H9 (cell line): ENCODE results near the gene TMEM108. TPM values are rescaled to one million over a fixed set of nuclear protein-coding genes. Genes with fewer than 3 reads are reported as not detected.

ENCODE experiments used
- DNase-seq: peaks from one replicate; pipeline ENCODE4 v3.0.0-alpha.2; 2017
- H2AFZ ChIP-seq: one replicate; pipeline ENCODE4 v1.6.1; 2013; ENCODE audit warnings: mild to moderate bottlenecking, low read length, control low read depth, moderate library complexity
- H2AK5ac ChIP-seq: 2 replicates; pipeline ENCODE4 v1.6.1; 2013; ENCODE audit warnings: low read length, control low read depth, mixed read lengths; ENCODE audit not compliant: insufficient read length
- H2BK120ac ChIP-seq: one replicate; pipeline ENCODE4 v1.6.1; 2013; ENCODE audit warnings: low read depth, mild to moderate bottlenecking, low read length, control low read depth, inconsistent platforms; ENCODE audit not compliant: poor library complexity, severe bottlenecking
- H2BK12ac ChIP-seq: 2 replicates; pipeline ENCODE4 v1.6.1; 2013; ENCODE audit warnings: low read length, control low read depth, mixed read lengths, low read depth; ENCODE audit not compliant: insufficient read length
- H2BK15ac ChIP-seq: 2 replicates; pipeline ENCODE4 v1.6.1; 2013; ENCODE audit warnings: low read depth, low read length, control low read depth
- H2BK20ac ChIP-seq: one replicate; pipeline ENCODE4 v1.6.1; 2013; ENCODE audit warnings: low read depth, mild to moderate bottlenecking, low read length, control low read depth, inconsistent platforms; ENCODE audit not compliant: poor library complexity, severe bottlenecking
- H2BK5ac ChIP-seq: 2 replicates; pipeline ENCODE4 v1.6.1; 2013; ENCODE audit warnings: low read length, control low read depth, mixed read lengths; ENCODE audit not compliant: insufficient read length
- H3K14ac ChIP-seq: 2 replicates; pipeline ENCODE4 v1.6.1; 2013; ENCODE audit warnings: low read length, control low read depth; ENCODE audit not compliant: insufficient read depth
- H3K18ac ChIP-seq: 2 replicates; pipeline ENCODE4 v1.6.1; 2013; ENCODE audit warnings: low read depth, mild to moderate bottlenecking, mixed read lengths, low read length, control low read depth; ENCODE audit not compliant: insufficient read length
- H3K23ac ChIP-seq: 2 replicates; pipeline ENCODE4 v1.6.1; 2013; ENCODE audit warnings: low read length, control low read depth, mixed read lengths, low read depth; ENCODE audit not compliant: insufficient read length
- H3K23me2 ChIP-seq: 2 replicates; pipeline ENCODE4 v1.6.1; 2013; ENCODE audit warnings: low read depth, mild to moderate bottlenecking, mixed read lengths, low read length, control low read depth; ENCODE audit not compliant: insufficient read length, poor library complexity, severe bottlenecking
- H3K27ac ChIP-seq: 2 replicates; pipeline ENCODE4 v1.5.1; 2013; ENCODE audit warnings: low read length, control low read depth, mixed read lengths, low read depth; ENCODE audit not compliant: insufficient read length
- H3K27me3 ChIP-seq: 2 replicates; pipeline ENCODE4 v1.6.1; 2013; ENCODE audit warnings: low read length, control low read depth, inconsistent platforms; ENCODE audit not compliant: insufficient read depth
- H3K4ac ChIP-seq: 2 replicates; pipeline ENCODE4 v1.6.1; 2013; ENCODE audit warnings: low read depth, mild to moderate bottlenecking, control low read depth, inconsistent platforms, low read length, moderate library complexity
- H3K4me1 ChIP-seq: 2 replicates; pipeline ENCODE4 v1.6.1; 2013; ENCODE audit warnings: low read length, control low read depth, inconsistent platforms; ENCODE audit not compliant: insufficient read depth
- H3K4me2 ChIP-seq: 2 replicates; pipeline ENCODE4 v1.6.1; 2013; ENCODE audit warnings: low read length, control low read depth, mixed read lengths; ENCODE audit not compliant: insufficient read length, insufficient read depth
- H3K56ac ChIP-seq: 2 replicates; pipeline ENCODE4 v1.6.1; 2013; ENCODE audit warnings: low read depth, mild to moderate bottlenecking, mixed read lengths, low read length, control low read depth; ENCODE audit not compliant: insufficient read length
- H3K79me1 ChIP-seq: 2 replicates; pipeline ENCODE4 v1.6.1; 2013; ENCODE audit warnings: low read depth, mild to moderate bottlenecking, moderate library complexity, low read length, control low read depth, inconsistent platforms; ENCODE audit not compliant: insufficient read depth, poor library complexity, severe bottlenecking
- H3K79me2 ChIP-seq: 2 replicates; pipeline ENCODE4 v1.6.1; 2013; ENCODE audit warnings: low read length, control low read depth, inconsistent platforms; ENCODE audit not compliant: insufficient read depth
- H3K9ac ChIP-seq: 2 replicates; pipeline ENCODE4 v1.6.1; 2013; ENCODE audit warnings: low read length, control low read depth, mixed read lengths; ENCODE audit not compliant: insufficient read length; ENCODE audit errors: extremely low read depth
- H3K9me3 ChIP-seq: one replicate; pipeline ENCODE4 v1.6.1; 2013; ENCODE audit warnings: low read depth, low read length, inconsistent platforms; ENCODE audit not compliant: control insufficient read depth
- H3T11ph ChIP-seq: one replicate; pipeline ENCODE4 v1.6.1; 2013; ENCODE audit warnings: mild to moderate bottlenecking, low read length, control low read depth, inconsistent platforms
- H4K20me1 ChIP-seq: one replicate; pipeline ENCODE4 v1.6.1; 2013; ENCODE audit not compliant: control insufficient read depth, insufficient read length, insufficient read depth
- H4K5ac ChIP-seq: 2 replicates; pipeline ENCODE4 v1.6.1; 2013; ENCODE audit warnings: low read depth, mild to moderate bottlenecking, mixed read lengths, low read length, control low read depth; ENCODE audit not compliant: insufficient read length
- H4K8ac ChIP-seq: replicated peaks from 2 replicates; pipeline ENCODE4 v1.6.1; 2013; ENCODE audit warnings: low read length, control low read depth, mixed read lengths, low read depth; ENCODE audit not compliant: insufficient read length
- H4K91ac ChIP-seq: 2 replicates; pipeline ENCODE4 v1.6.1; 2013; ENCODE audit warnings: low read depth, mild to moderate bottlenecking, moderate library complexity, mixed read lengths, low read length, control low read depth; ENCODE audit not compliant: insufficient read length
- H3K27ac Mint-ChIP-seq, 3 experiments: 2 replicates in 2 of 3; 3 replicates in 1 of 3; pipeline ENCODE4 v1.8.0; 2020 to 2021; ENCODE audit warnings: mixed read lengths in 3 of 3, mild to moderate bottlenecking in 1 of 3, moderate library complexity in 1 of 3
- H3K27me3 Mint-ChIP-seq: 2 replicates; pipeline ENCODE4 v1.8.0; 2021; ENCODE audit warnings: low read depth, mild to moderate bottlenecking, moderate library complexity, mixed read lengths
- H3K36me3 Mint-ChIP-seq, 3 experiments: 2 replicates in 2 of 3; 3 replicates in 1 of 3; pipeline ENCODE4 v1.8.0; 2020 to 2021; ENCODE audit warnings: low read depth in 3 of 3, mixed read lengths in 3 of 3; ENCODE audit not compliant: insufficient read depth in 1 of 3
- H3K4me1 Mint-ChIP-seq, 2 experiments: 2 replicates each; pipeline ENCODE4 v1.8.0; 2020; ENCODE audit warnings: mixed read lengths in 2 of 2
- H3K4me3 Mint-ChIP-seq, 2 experiments: 2 replicates in 1 of 2; 3 replicates in 1 of 2; pipeline ENCODE4 v1.8.0; 2020 to 2021; ENCODE audit warnings: mild to moderate bottlenecking in 2 of 2, mixed read lengths in 2 of 2, moderate library complexity in 1 of 2
- H3K9me3 Mint-ChIP-seq, 2 experiments: 2 replicates in 1 of 2; 3 replicates in 1 of 2; pipeline ENCODE4 v1.8.0; 2020; ENCODE audit warnings: mild to moderate bottlenecking in 2 of 2, mixed read lengths in 2 of 2, moderate library complexity in 1 of 2
- WGBS: extraction: QIAGEN DNeasy Blood & Tissue Kit; methylation state at CpG from one replicate; pipeline ENCODE4 v1.1.7; 2013; ENCODE audit warnings: missing lambda C conversion rate, low lambda C conversion rate, mixed read lengths; ENCODE audit not compliant: insufficient read length; ENCODE audit errors: extremely low coverage; 5-methylcytosine and 5-hydroxymethylcytosine counted together
- total RNA-seq: library from RNA; stranded (reverse); gene quantifications from 2 replicates; pipeline ENCODE4 v1.2.1, GENCODE V29; 2021
- TF ChIP-seq, protein P1 (sequence below): fragments of 200-600 bp; sonication (generic); conservative IDR thresholded peaks from 3 replicates; pipeline ENCODE4 v1.8.0; 2021; ENCODE audit warnings: antibody characterized with exemption, mild to moderate bottlenecking

The TMEM108 gene
- total RNA-seq, 1 experiment from 2014 or later, result 5.0 TPM

DNA sequence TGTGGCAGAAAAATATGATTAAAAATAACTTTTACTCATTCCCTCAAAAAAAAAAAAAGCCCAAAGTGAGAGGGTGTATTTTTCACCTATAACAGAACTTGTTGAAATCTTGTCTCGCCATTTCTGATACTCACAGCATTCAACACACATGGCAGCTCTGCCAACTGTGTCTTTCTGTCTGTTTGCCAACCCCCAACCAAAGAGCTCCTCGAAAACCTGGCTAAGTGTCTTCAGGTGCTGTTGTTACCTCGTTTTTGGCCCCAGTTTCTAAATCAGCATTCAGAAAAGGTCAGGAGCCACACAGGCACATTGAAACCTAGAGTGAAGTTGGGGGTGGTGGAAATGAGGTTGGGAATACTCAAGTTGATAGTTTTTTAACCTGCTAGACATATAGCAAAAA is 123.5 kb downstream of the TMEM108 start:
- H3K36me3 Mint-ChIP-seq, result peaks cover 2 to 8% (median 5%) of the 10 kb centered on the region in 3 experiments; a peak in 5 of 7 replicates
- Histone ChIP-seq H3K56ac (no peak overlapping the region), H4K8ac (no peak overlapping the region), H3K9ac (no peak overlapping the region), H3K14ac (no peak overlapping the region), H3K79me2 (no peaks in the 10 kb centered on the region), H3K23ac (no peak overlapping the region), H4K91ac (no peak overlapping the region), H2BK120ac (no peak overlapping the region), H2BK12ac (no peak overlapping the region), H3K27ac (no peak overlapping the region), H3K9me3 (no peaks in the 10 kb centered on the region), H2AFZ (no peak overlapping the region), H3K4me1 (no peaks in the 10 kb centered on the region), H2AK5ac (no peak overlapping the region), H4K20me1 (no peaks in the 10 kb centered on the region), H3K27me3 (no peaks in the 10 kb centered on the region), H2BK5ac (no peak overlapping the region), H3K79me1 (no peaks in the 10 kb centered on the region), H3K4ac (no peak overlapping the region), H2BK15ac (no peak overlapping the region), H4K5ac (no peak overlapping the region), H3T11ph (no peak overlapping the region), H3K18ac (no peak overlapping the region), H2BK20ac (no peak overlapping the region), H3K23me2 (no peaks in the 10 kb centered on the region), H3K4me2 (no peak overlapping the region)
- no peaks in the 10 kb centered on the region for H3K4me1 Mint-ChIP-seq
- H3K9me3 Mint-ChIP-seq, result peaks cover 0 to 3% of the 10 kb centered on the region in 2 experiments; a peak in 2 of 5 replicates
- no peak for DNase-seq
- H3K4me3 Mint-ChIP-seq, result no peak overlapping the region
- H3K27me3 Mint-ChIP-seq, result no peaks in the 10 kb centered on the region
- TF ChIP-seq, protein P1, sequence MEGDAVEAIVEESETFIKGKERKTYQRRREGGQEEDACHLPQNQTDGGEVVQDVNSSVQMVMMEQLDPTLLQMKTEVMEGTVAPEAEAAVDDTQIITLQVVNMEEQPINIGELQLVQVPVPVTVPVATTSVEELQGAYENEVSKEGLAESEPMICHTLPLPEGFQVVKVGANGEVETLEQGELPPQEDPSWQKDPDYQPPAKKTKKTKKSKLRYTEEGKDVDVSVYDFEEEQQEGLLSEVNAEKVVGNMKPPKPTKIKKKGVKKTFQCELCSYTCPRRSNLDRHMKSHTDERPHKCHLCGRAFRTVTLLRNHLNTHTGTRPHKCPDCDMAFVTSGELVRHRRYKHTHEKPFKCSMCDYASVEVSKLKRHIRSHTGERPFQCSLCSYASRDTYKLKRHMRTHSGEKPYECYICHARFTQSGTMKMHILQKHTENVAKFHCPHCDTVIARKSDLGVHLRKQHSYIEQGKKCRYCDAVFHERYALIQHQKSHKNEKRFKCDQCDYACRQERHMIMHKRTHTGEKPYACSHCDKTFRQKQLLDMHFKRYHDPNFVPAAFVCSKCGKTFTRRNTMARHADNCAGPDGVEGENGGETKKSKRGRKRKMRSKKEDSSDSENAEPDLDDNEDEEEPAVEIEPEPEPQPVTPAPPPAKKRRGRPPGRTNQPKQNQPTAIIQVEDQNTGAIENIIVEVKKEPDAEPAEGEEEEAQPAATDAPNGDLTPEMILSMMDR, result no peak
- H3K27ac Mint-ChIP-seq, result no peak overlapping the region
- no CpG with 5 or more reads among the region's 3 CpGs for WGBS
